IMR-90 (cell line): ENCODE measurements around the gene TOR2A. TPM values are rescaled to one million over a fixed set of nuclear protein-coding genes. Genes with fewer than 3 reads are reported as not detected.

Experiments
- ATAC-seq: fragments of 200-7000 bp; cut with Tn5 transposase; 2 replicates; pipeline ENCODE4 v1.9.1; 2020; ENCODE audit warnings: low read depth, mild to moderate bottlenecking, moderate library complexity
- BruUV-seq: library from RNA; stranded (reverse); fragments of 400-500 nt; replicated peaks from 2 replicates; lab custom pipeline; 2021; lab: Mats Ljungman, UMichigan
- CTCF ChIA-PET: fragments of 300-600 bp; formaldehyde crosslinking; extraction: SDS; loops from one replicate; lab custom pipeline; 2021; ENCODE audit warnings: antibody characterized with exemption; lab: Yijun Ruan, JAX
- POLR2A ChIA-PET: fragments of 300-600 bp; sonication (Branson Sonifier 250); formaldehyde crosslinking; loops from one replicate; lab custom pipeline; 2022; ENCODE audit warnings: antibody characterized with exemption; ENCODE audit not compliant: unreplicated experiment; lab: Charles Lee
- DNase-seq: peaks from one replicate; pipeline ENCODE4 v3.0.0; 2013
- H2AFZ ChIP-seq: replicated peaks from 2 replicates; pipeline ENCODE3; 2013; ENCODE audit warnings: low read length, mild to moderate bottlenecking; ENCODE audit not compliant: poor library complexity
- H2AK5ac ChIP-seq: 2 replicates; pipeline ENCODE4 v1.6.1; 2013; ENCODE audit warnings: low read depth, low read length, inconsistent platforms
- H2AK9ac ChIP-seq: replicated peaks from 2 replicates; pipeline ENCODE3; 2013; ENCODE audit warnings: mild to moderate bottlenecking, low read depth, low read length, moderate library complexity; ENCODE audit not compliant: poor library complexity
- H2BK120ac ChIP-seq: 2 replicates; pipeline ENCODE4 v1.6.1; 2013; ENCODE audit warnings: low read depth, low read length, inconsistent platforms
- H2BK15ac ChIP-seq: 3 replicates; pipeline ENCODE4 v1.6.1; 2013; ENCODE audit warnings: low read depth, low read length, inconsistent platforms
- H2BK20ac ChIP-seq: 2 replicates; pipeline ENCODE4 v1.6.1; 2013; ENCODE audit warnings: low read depth, mild to moderate bottlenecking, inconsistent platforms, low read length, moderate library complexity
- H2BK5ac ChIP-seq: 2 replicates; pipeline ENCODE4 v1.6.1; 2013; ENCODE audit warnings: mild to moderate bottlenecking, low read depth, low read length, inconsistent platforms; ENCODE audit not compliant: poor library complexity, severe bottlenecking
- H3K14ac ChIP-seq: replicated peaks from 2 replicates; pipeline ENCODE4 v1.6.1; 2013; ENCODE audit warnings: low read depth, low read length, inconsistent platforms
- H3K18ac ChIP-seq: 2 replicates; pipeline ENCODE4 v1.6.1; 2013; ENCODE audit warnings: low read depth, low read length, control low read depth
- H3K23ac ChIP-seq: 2 replicates; pipeline ENCODE4 v1.6.1; 2013; ENCODE audit warnings: low read depth, low read length, inconsistent platforms
- H3K27ac ChIP-seq: 2 replicates; pipeline ENCODE4 v1.5.1; 2013; ENCODE audit warnings: mild to moderate bottlenecking, control low read depth, low read length; ENCODE audit not compliant: insufficient read depth
- H3K27me3 ChIP-seq: 2 replicates; pipeline ENCODE4 v1.6.1; 2013; ENCODE audit warnings: low read length; ENCODE audit not compliant: control insufficient read depth, insufficient read depth
- H3K36me3 ChIP-seq: 2 replicates; pipeline ENCODE4 v1.6.1; 2013; ENCODE audit warnings: low read length, mixed read lengths; ENCODE audit not compliant: control insufficient read depth, insufficient read depth
- H3K4ac ChIP-seq: 2 replicates; pipeline ENCODE4 v1.6.1; 2013; ENCODE audit warnings: low read depth, low read length, inconsistent platforms
- H3K4me1 ChIP-seq: 2 replicates; pipeline ENCODE4 v1.6.1; 2013; ENCODE audit warnings: low read length, mixed read lengths; ENCODE audit not compliant: control insufficient read depth, insufficient read depth
- H3K4me2 ChIP-seq: 2 replicates; pipeline ENCODE4 v1.6.1; 2013; ENCODE audit warnings: low read depth, mild to moderate bottlenecking, control low read depth, low read length, moderate library complexity
- H3K4me3 ChIP-seq: 2 replicates; pipeline ENCODE4 v1.5.1; 2013; ENCODE audit warnings: low read depth, mild to moderate bottlenecking, control low read depth, low read length, moderate library complexity; ENCODE audit not compliant: insufficient read depth
- H3K56ac ChIP-seq: 2 replicates; pipeline ENCODE4 v1.6.1; 2013; ENCODE audit warnings: low read length, inconsistent platforms; ENCODE audit not compliant: insufficient read depth; ENCODE audit errors: extremely low read depth
- H3K79me1 ChIP-seq, 2 experiments: 2 replicates each; pipeline ENCODE4 v1.6.1; 2013; ENCODE audit warnings: low read length in 2 of 2, inconsistent platforms in 1 of 2, low read depth in 1 of 2
- H3K9ac ChIP-seq: 2 replicates; pipeline ENCODE4 v1.6.1; 2013; ENCODE audit warnings: low read depth, low read length, control low read depth
- H3K9me1 ChIP-seq: 2 replicates; pipeline ENCODE4 v1.6.1; 2013; ENCODE audit warnings: low read length, inconsistent platforms; ENCODE audit not compliant: insufficient read depth
- H3K9me3 ChIP-seq: 2 replicates; pipeline ENCODE4 v1.6.1; 2013; ENCODE audit warnings: low read length; ENCODE audit not compliant: control insufficient read depth, insufficient read depth
- H4K20me1 ChIP-seq: 2 replicates; pipeline ENCODE4 v1.6.1; 2013; ENCODE audit warnings: low read length, inconsistent platforms; ENCODE audit not compliant: insufficient read depth
- H4K5ac ChIP-seq: 2 replicates; pipeline ENCODE4 v1.6.1; 2013; ENCODE audit warnings: mild to moderate bottlenecking, low read depth, low read length, control low read depth
- H4K8ac ChIP-seq, 2 experiments: 2 replicates each; pipeline ENCODE4 v1.6.1; 2013; ENCODE audit warnings: low read depth in 2 of 2, low read length in 2 of 2, control low read depth in 1 of 2, inconsistent platforms in 1 of 2
- H4K91ac ChIP-seq: 2 replicates; pipeline ENCODE4 v1.6.1; 2013; ENCODE audit warnings: low read depth, low read length, inconsistent platforms; ENCODE audit not compliant: insufficient read depth
- RCOR1 ChIP-seq: IDR thresholded peaks from 2 replicates; pipeline ENCODE4 v1.6.1; 2012; ENCODE audit warnings: mild to moderate bottlenecking, low read length, improper control_type of control experiment; ENCODE audit not compliant: insufficient replicate concordance
- RFX5 ChIP-seq: IDR thresholded peaks from 2 replicates; pipeline ENCODE4 v1.8.0; 2012; ENCODE audit warnings: low read depth, mild to moderate bottlenecking, low read length, moderate library complexity
- WGBS, 2 experiments: methylation state at CpG; one replicate each; pipeline versions ENCODE4 v1.1.5 to v1.1.7; 2013; ENCODE audit warnings: missing lambda C conversion rate in 2 of 2; ENCODE audit not compliant: insufficient read length in 1 of 2; ENCODE audit errors: extremely low coverage in 2 of 2; 5-methylcytosine and 5-hydroxymethylcytosine counted together
- dilution Hi-C: fragments of 300-500 bp; cut with HindIII; formaldehyde crosslinking; loops from one replicate; pipeline ENCODE4 v1.14.3; 2018; ENCODE audit warnings: low sequenced_read_pairs; ENCODE audit not compliant: unreplicated experiment
- in situ Hi-C: fragments of 300-500 bp; cut with MboI; formaldehyde crosslinking; loops from 3 replicates; pipeline ENCODE4 v1.14.3; 2019; ENCODE audit warnings: low sequenced_read_pairs, inconsistent platforms, mixed read lengths
- intact Hi-C: fragments of 100-400 bp; cut with micrococcal nuclease; formaldehyde crosslinking; loops from 2 replicates; pipeline ENCODE4 v1.10.0; 2022
- polyA plus RNA-seq, 3 experiments: library from polyadenylated mRNA; depleted of rRNA; stranded (reverse); fragments of >200 nt; gene quantifications; 2 replicates each; pipeline ENCODE4 v1.2.3, GENCODE V29; 2012; ENCODE audit warnings: low replicate concordance in 1 of 3
- total RNA-seq: library from RNA; depleted of rRNA; stranded (reverse); fragments of >200 nt; gene quantifications from 2 replicates; pipeline ENCODE4 v1.2.3, GENCODE V29; 2012

TOR2A gene
- total and polyA plus RNA-seq, 2 of the 4 experiments (the other 2 are of a cell fraction): 0.90 to 12.5 TPM

- Histone ChIP-seq H4K91ac (no peak overlapping the region), H3K56ac (no peak overlapping the region), H4K20me1 (peaks cover 4% of the 10 kb centered on the region), H2AK9ac (no peak overlapping the region), H3K4me2 (no peak overlapping the region), H2BK20ac (no peak overlapping the region), H3K27me3 (peaks cover 4% of the 10 kb centered on the region; the same call in 1 of the 2 replicates), H3K18ac (no peak overlapping the region), H2AK5ac (no peak overlapping the region), H3K14ac (no peak overlapping the region), H3K36me3 (no peaks in the 10 kb centered on the region), H3K4me1 (peaks cover 7% of the 10 kb centered on the region), H3K79me1 (peaks cover 2 to 12% of the 10 kb centered on the region in 2 experiments; a peak in 3 of 4 replicates), H3K4me3 (no peak overlapping the region), H4K5ac (no peak overlapping the region), H3K9me1 (no peaks in the 10 kb centered on the region; the same call in 1 of the 2 replicates), H3K9ac (no peak overlapping the region), H3K23ac (no peak overlapping the region), H2AFZ (no peak overlapping the region), H4K8ac (no peak overlapping the region), H2BK5ac (no peak overlapping the region), H2BK120ac (no peak overlapping the region), H3K27ac (no peak overlapping the region), H2BK15ac (no peak overlapping the region), H3K9me3 (no peaks in the 10 kb centered on the region), H3K4ac (no peak overlapping the region)
- TF ChIP-seq RFX5: no peak
- no peak for TF ChIP-seq RCOR1
- CTCF ChIA-PET: no interaction called here
- intact Hi-C loops: no loop called here
- in situ Hi-C loops: no loop called here
- ATAC-seq: no peak
- DNase-seq: no peak
- BruUV-seq: no TSS peak
- dilution Hi-C loops: no loop called here
- 60% methylated on average over 1 of the region's 5 CpGs; no CpG with 5 or more reads in 1 of the 2 experiments for WGBS, 2 experiments
- POLR2A ChIA-PET: no interaction called here
These were observed 17.3 kb downstream of the TOR2A start for GRCh38 chr9:127717766-127718165.
